Heart right ventricle (tissue), 16 donors: ENCODE results near the gene SASS6. TPM values are rescaled to one million over a fixed set of nuclear protein-coding genes. Genes with fewer than 3 reads are reported as not detected.
A peak's percentile ranks its signal among the peaks of the same experiment; 100 is the strongest.

Experiments
- ATAC-seq, 8 donors: fragments of 200-7000 bp; cut with Tn5 transposase; one replicate each; pipeline ENCODE4 v1.9.1; 2020; ENCODE audit warnings: mild to moderate bottlenecking in 8 of 8, moderate library complexity in 8 of 8, moderate number of reproducible peaks in 1 of 8
- DNase-seq, 2 donors: peaks; one replicate each; pipeline ENCODE4 v3.0.0-alpha.2; 2020
- H3K27ac ChIP-seq, 10 donors: fragments of 200-600 bp; sonication (generic) in 2 of 10; one replicate each; pipeline versions ENCODE4 v1.5.0 to v1.8.0; 2020 to 2022; ENCODE audit warnings: mild to moderate bottlenecking in 3 of 10
- H3K27me3 ChIP-seq, 7 donors: fragments of 200-600 bp; one replicate each; pipeline ENCODE4 v1.8.0; 2021 to 2022; ENCODE audit warnings: mild to moderate bottlenecking in 2 of 7
- H3K36me3 ChIP-seq, 9 donors: fragments of 200-600 bp; sonication (generic) in 1 of 9; one replicate each; pipeline versions ENCODE4 v1.5.0 to v1.8.0; 2020 to 2022; ENCODE audit warnings: mild to moderate bottlenecking in 2 of 9
- H3K4me1 ChIP-seq, 9 donors: fragments of 200-600 bp; sonication (generic) in 1 of 9; one replicate each; pipeline versions ENCODE4 v1.5.0 to v1.8.0; 2020 to 2022; ENCODE audit warnings: mild to moderate bottlenecking in 4 of 9
- H3K4me3 ChIP-seq, 10 donors: fragments of 200-600 bp; sonication (generic) in 2 of 10; one replicate each; pipeline versions ENCODE4 v1.5.0 to v1.8.0; 2020 to 2022; ENCODE audit warnings: mild to moderate bottlenecking in 7 of 10, moderate library complexity in 2 of 10
- H3K9me3 ChIP-seq, 11 donors: fragments of 200-600 bp in 10 of 11; sonication (generic) in 2 of 11; one replicate each; pipeline versions ENCODE4 v1.5.0 to v1.8.0; 2013 to 2022; ENCODE audit warnings: mild to moderate bottlenecking in 2 of 11, control low read depth in 1 of 11, moderate library complexity in 1 of 11
- WGBS, 2 donors: extraction: QIAGEN DNeasy Blood & Tissue Kit; methylation state at CpG; one replicate each; pipeline ENCODE4 v1.1.7; 2013; ENCODE audit warnings: inconsistent platforms in 1 of 2; 5-methylcytosine and 5-hydroxymethylcytosine counted together
- intact Hi-C, 10 donors: fragments of 100-400 bp; cut with DNase I; formaldehyde crosslinking; loops; one replicate each; pipeline versions ENCODE4 v1.11.1 to v1.14.2; 2022
- polyA plus RNA-seq, 2 donors: library from polyadenylated mRNA; stranded (reverse); fragments of 200-250 nt; gene quantifications; one replicate each; pipeline ENCODE4 v1.2.3, GENCODE V29; 2013
- total RNA-seq, 10 donors: library from RNA; stranded (reverse); fragmentation: NEBNext Ultra II Directional in 3 of 10; extraction: Animal tissue kit (Norgen Biotek cat#: 25700) in 3 of 10; gene quantifications; one replicate each; pipeline versions ENCODE4 v1.2.1 to v1.2.4, GENCODE V29; 2021 to 2023
- TF ChIP-seq, protein P1 (sequence below), 9 donors: fragments of 200-600 bp; sonication (generic) in 2 of 9; IDR thresholded peaks; one replicate each; pipeline versions ENCODE4 v1.5.0 to v1.8.0; 2021 to 2022; ENCODE audit warnings: antibody characterized with exemption in 9 of 9, mild to moderate bottlenecking in 5 of 9, moderate library complexity in 1 of 9
- donor health status: Arrhythmogenic right ventricular cardiomyopathy.
- donor health status: ischemic (EF 13 %, LVEDD 7.1; RV severe dilation, severe dysfunction).
- donor health status: healthy with polysubstance abuse.
- donor health status: DM: no; HTN: yes; CAD: no.
- donor health status: DM: no; HTN: no; CAD: no.
- donor health status: ischemic (EF 25% LVEDD 6.9; RV normal size, moderate dysfunction).
- donor health status: ischemic (EF 25% LVEDD 5.7; RV mildly dilated, moderate dysfunction).
- donor health status: healthy.
- donor health status: DM: yes; HTN: yes; CAD: no.
- donor health status: Ischemic cardiomyopathy.
- donor health status: ischemic (EF 35%, LVEDD 5.7; RV mildly dilated, moderate dysfunction).
- donor health status: nonischemic (EF 11% LVEDD 7.7; RV severe dilation, severe dysfunction).
- donor health status: DM: yes; HTN: yes; CAD: no.
- donor health status: PGD.
- donor health status: ischemic (EF 29% LVEDD 5.4; RV normal size, mild dysfunction).
- donor health status: nonischemic (EF 23%, LVEDD 6.1; RV moderate dilation, normal function).

The SASS6 gene
- total and polyA plus RNA-seq, 12 donors: 0.95 to 2.7 (median 1.7) TPM

DNA sequence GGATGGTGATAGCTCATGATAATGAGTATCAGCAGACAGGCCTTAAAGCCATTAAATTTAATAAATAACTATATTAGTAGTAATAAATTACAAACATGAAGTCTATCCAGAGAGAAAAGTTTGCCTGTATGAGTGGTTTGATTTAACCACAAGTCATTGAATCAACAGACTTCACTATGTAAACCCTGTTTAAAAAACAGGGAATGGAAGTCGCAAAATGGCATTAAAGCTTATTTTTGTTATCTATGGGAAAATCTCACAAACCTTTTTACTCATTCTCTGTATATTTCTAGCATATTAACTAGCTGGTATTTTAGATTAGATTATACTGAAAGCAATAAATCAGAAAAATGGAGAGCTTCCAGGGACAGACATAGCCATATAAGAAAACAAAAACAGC is 45.3 kb downstream of the SASS6 start:
- H3K4me1 ChIP-seq: no peaks in the 10 kb centered on the region
- no peak for ATAC-seq
- DNase-seq: no peak
- intact Hi-C loops: no loop called here
- H3K27me3 ChIP-seq: no peaks in the 10 kb centered on the region
- H3K9me3 ChIP-seq: no peaks in the 10 kb centered on the region
- no peak overlapping the region for H3K27ac ChIP-seq
- WGBS, 2 donors: 96 to 98% methylated on average over 1 of the region's 1 CpG
- H3K4me3 ChIP-seq: no peak overlapping the region
- TF ChIP-seq, protein P1, sequence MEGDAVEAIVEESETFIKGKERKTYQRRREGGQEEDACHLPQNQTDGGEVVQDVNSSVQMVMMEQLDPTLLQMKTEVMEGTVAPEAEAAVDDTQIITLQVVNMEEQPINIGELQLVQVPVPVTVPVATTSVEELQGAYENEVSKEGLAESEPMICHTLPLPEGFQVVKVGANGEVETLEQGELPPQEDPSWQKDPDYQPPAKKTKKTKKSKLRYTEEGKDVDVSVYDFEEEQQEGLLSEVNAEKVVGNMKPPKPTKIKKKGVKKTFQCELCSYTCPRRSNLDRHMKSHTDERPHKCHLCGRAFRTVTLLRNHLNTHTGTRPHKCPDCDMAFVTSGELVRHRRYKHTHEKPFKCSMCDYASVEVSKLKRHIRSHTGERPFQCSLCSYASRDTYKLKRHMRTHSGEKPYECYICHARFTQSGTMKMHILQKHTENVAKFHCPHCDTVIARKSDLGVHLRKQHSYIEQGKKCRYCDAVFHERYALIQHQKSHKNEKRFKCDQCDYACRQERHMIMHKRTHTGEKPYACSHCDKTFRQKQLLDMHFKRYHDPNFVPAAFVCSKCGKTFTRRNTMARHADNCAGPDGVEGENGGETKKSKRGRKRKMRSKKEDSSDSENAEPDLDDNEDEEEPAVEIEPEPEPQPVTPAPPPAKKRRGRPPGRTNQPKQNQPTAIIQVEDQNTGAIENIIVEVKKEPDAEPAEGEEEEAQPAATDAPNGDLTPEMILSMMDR (IDR thresholded peaks at IDR 0.05): no peak
- peaks cover 0 to 54% (median 21%) of the 10 kb centered on the region in 9 donors for H3K36me3 ChIP-seq

DNA sequence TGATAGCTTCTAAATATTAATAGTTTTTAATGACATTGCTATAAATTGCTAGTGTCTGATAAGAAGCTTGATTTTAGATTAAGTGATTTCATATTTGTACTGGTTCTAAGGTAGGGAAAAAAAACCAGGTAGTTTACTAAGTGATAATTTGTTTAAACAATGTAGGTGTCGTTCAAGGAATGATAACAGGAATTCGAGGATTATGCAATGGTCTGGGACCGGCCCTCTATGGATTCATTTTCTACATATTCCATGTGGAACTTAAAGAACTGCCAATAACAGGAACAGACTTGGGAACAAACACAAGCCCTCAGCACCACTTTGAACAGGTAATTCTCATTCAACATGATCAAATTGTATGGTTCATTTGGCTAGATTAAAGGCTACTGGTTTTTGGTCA is 52.4 kb downstream of the SASS6 start:
- no peak for DNase-seq
- Histone ChIP-seq H3K27me3 (no peaks in the 10 kb centered on the region), H3K4me3 (no peak overlapping the region), H3K4me1 (peaks cover 0 to 12% (median 0%) of the 10 kb centered on the region in 9 donors), H3K27ac (no peak overlapping the region), H3K36me3 (peaks cover 0 to 98% (median 51%) of the 10 kb centered on the region in 9 donors), H3K9me3 (no peaks in the 10 kb centered on the region)
- intact Hi-C loops: no loop called here
- WGBS, 2 donors: 89 to 91% methylated on average over 3 of the region's 3 CpGs
- TF ChIP-seq, protein P1 (IDR thresholded peaks at IDR 0.05): no peak
- no peak for ATAC-seq

DNA sequence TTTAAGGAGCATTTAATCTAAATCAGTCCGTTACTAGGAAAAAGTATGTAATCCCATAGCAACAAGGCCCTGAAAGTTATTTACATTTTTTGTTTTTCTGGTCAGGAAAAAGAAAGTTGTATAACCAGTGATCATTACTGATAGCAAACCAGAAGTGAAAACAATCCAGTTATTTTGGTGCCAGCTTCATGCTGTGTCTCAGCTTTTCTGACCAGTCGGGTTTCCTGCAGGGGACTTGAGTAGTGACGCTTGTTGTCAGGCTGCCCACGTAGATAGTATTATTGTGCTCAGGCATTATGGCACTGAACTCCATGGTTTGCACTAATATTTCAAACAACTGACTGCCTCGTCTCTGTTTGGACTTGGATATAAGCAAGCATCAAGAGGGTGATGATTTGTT is 55.2 kb downstream of the SASS6 start:
- peaks cover 0 to 98% (median 51%) of the 10 kb centered on the region in 9 donors for H3K36me3 ChIP-seq
- peaks cover 0 to 20% (median 0%) of the 10 kb centered on the region in 9 donors for H3K4me1 ChIP-seq
- H3K9me3 ChIP-seq: no peaks in the 10 kb centered on the region
- DNase-seq (no peak), ATAC-seq (peak in 5 of 8 donors; percentile 31 to 70 (median 53))
- H3K27ac ChIP-seq: peak overlapping the region in 2 of 10 donors; percentile 1 to 13
- no peaks in the 10 kb centered on the region for H3K27me3 ChIP-seq
- intact Hi-C loops: no loop called here
- WGBS, 2 donors: 58 to 70% methylated on average over 5 of the region's 5 CpGs
- no peak overlapping the region for H3K4me3 ChIP-seq
- TF ChIP-seq, protein P1 (IDR thresholded peaks at IDR 0.05): no peak

DNA sequence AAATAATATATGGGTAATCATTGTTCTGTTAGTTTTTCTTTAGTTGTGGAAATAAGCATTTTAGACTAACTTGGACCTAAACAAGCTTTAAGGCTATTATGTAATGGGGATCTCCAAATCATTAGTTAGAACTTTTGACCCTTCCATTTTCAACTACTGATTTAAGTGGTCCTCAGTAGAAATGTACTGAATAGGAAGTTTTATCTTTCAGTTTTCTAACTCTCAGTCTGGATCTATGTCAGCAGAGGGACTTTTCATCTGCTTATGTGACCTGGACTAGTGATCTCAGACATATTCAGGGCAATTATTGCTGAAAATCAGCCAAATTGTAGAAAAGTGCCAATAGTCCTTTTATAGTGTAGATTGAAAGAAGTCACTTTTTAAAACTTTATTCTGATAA is 56.0 kb downstream of the SASS6 start:
- intact Hi-C loops: no loop called here
- Histone ChIP-seq H3K4me3 (no peak overlapping the region), H3K4me1 (peaks cover 0 to 20% (median 0%) of the 10 kb centered on the region in 9 donors), H3K27me3 (no peaks in the 10 kb centered on the region), H3K36me3 (peaks cover 0 to 98% (median 48%) of the 10 kb centered on the region in 9 donors), H3K9me3 (no peaks in the 10 kb centered on the region), H3K27ac (no peak overlapping the region)
- TF ChIP-seq, protein P1 (IDR thresholded peaks at IDR 0.05): no peak
- no peak for DNase-seq
- no peak for ATAC-seq
